Activated CD4-positive, alpha-beta T cell treated with anti-CD3 and anti-CD28 coated beads, Interleukin-2, Interleukin-4, amounts not matched to agents 100 ng/mL and 50 ng/mL, durations not matched to agents 16 hours and 8 hours (primary cell): ENCODE results near the gene ZNF592.

Source experiments
- DNase-seq: peaks from one replicate; pipeline ENCODE4 v3.0.0-alpha.2; 2020; ENCODE audit warnings: low spot score

The ZNF592 gene

DNA sequence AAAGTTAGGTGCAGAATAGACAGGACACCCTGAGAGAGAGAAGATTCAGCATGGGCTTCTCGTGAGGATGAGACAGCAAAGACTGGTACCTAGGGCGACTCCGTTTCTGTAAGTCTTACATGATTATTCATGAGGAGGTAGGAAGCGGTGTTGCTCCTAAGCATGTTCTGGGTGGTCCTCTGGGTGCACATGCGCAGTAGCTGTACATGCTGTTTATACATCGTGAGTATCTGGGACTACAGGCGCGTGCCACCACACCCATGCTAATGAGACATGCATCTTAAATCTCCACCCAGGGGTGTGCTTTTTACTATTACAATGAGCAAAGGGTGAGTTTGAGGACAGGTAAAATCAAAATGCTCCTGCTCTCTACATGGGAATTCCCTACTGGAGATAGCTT, 81.0 kb downstream of the ZNF592 start:
- DNase-seq, result no peak

DNA sequence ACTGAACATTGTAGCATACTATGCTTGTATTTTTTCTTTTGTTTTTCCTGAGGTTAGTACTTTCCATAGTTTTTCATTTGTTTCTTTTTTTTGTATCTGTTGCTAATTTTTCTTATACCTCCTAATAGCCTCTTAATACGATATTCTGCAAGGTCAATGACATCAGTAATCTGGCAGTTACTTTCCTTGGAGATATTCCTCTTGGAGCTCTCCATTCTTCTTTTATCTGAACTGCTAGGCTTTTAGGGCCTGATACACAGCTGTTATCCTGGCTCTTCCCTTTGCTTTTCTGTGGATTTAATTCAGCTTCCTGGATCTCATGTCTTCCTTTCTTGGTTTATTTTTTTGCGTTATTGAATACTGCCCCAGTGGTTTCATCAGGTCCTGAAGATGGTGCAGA, 81.6 kb downstream of the ZNF592 start:
- DNase-seq, result no peak

DNA sequence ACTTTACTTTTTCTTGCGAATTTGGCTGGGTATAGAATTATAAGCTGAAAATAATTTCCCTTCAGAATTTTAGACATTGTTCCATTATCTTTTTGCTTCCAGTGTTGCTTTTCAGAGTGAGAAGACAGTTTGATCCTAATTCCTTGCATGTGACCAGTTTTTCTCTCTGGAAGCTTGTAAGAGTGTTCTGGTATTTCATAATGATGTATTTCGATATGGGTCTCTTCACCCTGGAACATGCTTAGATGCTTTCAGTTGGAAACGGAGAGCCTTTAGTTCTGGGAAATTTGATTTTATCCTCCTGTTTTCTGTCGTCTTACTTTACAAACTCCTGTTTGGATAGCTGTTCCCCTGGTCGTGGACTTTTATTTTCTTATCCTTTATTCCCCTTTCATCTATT, 82.6 kb downstream of the ZNF592 start:
- no peak for DNase-seq

DNA sequence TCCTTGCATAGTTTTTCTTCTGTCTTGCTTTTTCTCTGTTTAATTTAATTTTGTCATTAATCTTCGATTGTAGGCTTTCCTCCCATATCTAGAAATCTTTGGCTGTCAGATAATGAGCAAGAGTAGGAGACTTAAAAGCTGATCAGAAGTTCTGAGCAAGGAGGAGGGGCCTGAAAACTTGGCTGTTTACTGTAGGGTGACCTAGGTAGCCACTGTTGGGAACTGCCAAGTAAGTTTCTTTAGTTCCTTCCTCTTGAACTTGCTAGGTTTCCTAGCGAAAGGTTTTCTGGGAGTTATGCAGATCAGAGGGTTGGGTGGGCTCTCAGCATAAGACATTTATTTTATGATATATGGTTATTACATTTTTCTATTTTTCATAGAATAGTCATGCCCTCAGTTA, 83.2 kb downstream of the ZNF592 start:
- no peak for DNase-seq

DNA sequence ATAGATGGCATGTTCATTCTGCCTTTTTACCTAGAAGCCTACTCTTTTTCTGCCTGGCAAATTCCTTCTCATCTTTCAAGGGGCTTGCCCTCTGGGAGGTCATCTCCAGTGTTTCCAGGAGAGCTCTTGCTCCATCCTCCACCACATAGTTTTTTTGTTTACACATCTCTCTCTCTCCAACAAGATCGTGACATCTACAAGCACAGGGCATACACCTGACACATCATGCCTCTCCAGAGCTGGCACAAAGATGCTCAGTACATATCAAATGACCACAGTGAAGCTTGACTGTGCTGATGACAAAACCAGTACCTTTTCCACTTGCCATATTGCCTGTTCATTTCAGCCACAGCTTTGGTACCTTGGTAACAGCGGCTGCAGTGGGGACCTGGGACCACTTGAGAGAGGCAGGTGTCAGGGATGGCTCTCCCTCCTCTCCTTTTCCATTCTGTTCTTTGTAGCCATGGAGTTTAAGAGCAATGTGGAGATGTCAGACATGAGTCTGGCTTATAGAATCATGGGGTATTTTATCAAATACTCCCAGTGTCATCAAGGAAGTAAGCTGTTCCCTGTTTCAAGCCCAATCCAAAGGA, 84.2 kb downstream of the ZNF592 start:
- DNase-seq, result no peak

DNA sequence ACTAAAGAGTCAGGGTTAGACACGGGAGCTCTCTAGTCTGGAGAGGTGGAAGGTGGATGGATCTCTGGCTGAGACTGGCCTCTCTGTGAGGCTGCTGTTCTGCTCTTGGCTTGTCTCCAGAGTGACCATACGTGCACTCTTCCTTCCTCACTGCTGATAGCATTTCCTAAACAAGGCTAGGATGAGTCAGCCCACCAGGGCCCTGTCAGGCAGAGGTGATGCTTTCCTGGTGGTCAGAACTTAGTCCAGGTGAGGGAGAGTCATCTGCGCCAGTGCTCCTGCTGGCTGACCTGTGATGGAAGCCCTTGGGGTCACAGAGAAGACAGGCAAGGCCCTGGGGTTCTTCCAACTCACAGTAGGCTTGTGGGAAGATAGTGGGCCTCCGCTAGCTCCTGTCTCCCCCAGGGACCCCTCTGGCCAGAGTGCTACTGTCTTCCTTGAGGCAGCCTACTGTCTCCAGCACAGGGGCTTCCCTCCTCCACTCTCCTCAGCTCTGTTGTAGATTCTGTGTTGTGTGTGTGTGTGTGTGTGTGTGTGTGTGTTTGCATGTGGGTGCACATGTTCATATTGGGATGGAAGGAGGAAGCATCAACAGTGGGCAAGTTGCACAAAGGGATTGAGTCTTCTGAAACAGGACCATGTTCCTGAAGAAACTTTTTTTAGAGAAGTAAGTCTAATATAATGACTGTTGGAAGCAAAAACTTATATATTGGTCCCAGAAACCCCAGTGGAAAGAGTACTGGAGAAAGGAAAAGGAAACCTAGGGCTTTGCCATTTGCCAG, 85.2 kb downstream of the ZNF592 start:
- no peak for DNase-seq

DNA sequence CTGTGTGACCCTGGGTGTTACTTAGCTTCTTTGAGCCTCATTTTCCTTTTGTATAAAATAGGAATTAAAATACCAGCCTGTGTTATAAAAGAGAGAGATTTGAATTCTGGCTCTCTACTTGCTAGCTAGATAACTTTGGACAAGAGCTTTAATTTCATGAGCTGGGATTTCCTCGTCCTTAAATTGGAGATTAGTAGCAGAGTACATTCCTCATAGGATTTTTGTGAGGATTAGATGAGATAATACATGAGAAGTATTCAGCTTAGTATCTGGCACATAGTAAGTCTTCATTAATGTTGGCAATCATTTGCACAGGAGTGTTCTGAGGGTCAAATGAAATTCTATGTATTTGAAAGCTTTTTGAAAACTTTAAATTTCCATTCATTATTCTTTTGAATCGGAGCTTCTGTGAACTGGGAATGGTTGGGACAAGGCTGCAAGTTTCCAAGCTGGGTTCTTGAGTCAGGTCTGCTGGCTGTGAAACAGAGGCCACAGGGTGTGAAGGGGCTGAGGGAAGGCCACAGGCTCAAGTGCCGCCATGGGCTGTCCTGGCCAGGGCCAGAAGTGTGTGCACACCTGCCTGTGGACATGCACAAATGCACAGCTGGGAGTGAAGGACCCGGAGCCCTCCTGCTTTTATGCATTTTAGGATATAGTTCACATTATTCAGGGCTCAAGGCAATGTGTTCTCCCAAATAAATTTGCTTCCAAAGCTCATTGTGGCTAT, 86.0 kb downstream of the ZNF592 start:
- no peak for DNase-seq

GRCh38 chr15:84834969-84835368, 86.6 kb downstream of the ZNF592 start:
- no peak for DNase-seq

DNA sequence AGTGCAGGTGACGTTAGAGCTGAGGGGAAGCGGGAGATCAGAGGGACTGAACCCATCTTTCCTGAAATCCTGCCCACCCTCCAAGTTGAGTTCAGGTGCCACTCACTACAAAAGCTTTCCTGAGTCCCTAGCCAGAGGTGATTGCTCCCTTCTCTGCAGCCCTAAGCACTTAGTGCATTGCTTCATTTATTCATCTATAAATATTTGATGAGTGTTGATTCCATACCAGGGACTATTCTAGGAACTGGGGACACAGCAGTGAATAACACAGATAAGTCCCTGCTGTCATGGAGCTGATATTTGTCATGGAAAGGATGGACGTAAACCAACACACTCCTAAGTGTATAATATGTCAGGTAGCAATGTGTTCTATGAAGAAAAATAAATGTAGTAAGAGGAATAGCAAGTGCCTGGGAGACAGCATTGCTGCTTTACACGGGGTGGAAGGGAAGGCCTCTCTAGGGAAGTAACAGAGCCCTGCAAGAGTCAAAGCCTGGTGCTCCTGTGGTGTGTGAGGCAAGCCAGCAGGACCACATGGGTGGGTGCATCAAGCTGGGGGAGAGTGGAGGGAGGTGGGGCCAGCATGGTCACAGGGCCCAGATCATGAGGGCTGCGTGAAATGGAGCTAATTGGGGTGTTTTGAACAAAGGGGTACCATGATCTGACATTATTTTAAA, 87.4 kb downstream of the ZNF592 start:
- no peak for DNase-seq

DNA sequence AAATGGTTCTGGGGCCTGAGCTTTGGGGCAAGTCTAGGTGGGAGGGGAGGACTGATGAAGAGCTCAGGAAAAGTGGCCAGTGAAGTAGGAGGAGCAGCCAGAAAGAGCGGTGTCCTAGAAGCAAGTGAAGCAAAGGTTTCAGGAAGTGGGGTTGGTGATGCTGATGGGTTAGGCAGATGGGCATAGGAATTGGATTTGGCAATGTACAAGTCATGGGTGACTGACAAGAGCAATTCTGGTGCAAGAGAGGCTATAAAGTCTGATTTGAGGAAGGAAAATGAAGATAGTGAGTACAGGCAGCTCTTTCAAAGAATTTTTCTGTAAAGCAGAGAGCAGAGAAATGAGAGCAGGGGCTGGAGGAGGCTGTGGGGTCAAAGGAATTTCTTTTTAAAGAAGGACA, 88.5 kb downstream of the ZNF592 start:
- no peak for DNase-seq

DNA sequence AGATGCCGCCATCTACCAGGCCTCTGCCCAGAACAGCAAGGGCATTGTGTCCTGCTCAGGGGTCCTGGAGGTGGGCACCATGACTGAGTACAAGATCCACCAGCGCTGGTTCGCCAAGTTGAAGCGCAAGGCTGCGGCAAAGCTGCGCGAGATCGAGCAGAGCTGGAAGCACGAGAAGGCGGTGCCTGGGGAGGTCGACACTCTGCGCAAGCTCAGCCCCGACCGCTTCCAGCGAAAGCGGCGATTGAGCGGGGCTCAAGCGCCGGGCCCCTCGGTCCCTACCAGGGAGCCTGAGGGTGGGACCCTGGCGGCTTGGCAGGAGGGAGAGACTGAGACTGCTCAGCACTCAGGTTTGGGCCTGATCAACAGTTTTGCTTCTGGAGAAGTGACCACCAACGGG, 91.3 kb downstream of the ZNF592 start:
- DNase-seq, result no peak

- DNase-seq, result no peak
Measured at GRCh38 chr15:84840255-84840654, 91.9 kb downstream of the ZNF592 start.

- DNase-seq, result no peak
Measured at GRCh38 chr15:84840741-84841429, 92.5 kb downstream of the ZNF592 start.

- no peak for DNase-seq
Measured at GRCh38 chr15:84842781-84843180, 94.4 kb downstream of the ZNF592 start.

- DNase-seq, result no peak
Measured at GRCh38 chr15:84844964-84845363, 96.6 kb downstream of the ZNF592 start.

DNA sequence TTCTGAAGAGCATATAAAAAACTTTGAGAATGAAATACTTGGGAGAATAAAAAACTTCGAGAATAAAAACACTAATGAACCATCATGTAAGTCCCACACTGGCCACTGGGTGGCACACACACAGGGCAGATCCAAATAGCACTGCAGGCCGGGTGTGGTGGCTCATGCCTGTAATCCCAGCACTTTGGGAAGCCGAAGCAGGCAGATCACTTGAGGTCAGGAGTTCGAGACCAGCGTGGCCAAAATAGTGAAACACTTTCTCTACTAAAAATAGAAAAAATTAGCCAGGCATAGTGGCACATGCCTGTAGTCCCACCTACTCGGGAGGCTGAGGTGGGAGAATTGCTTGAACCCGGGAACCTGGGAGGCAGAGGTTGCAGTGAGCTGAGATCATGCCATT, 97.2 kb downstream of the ZNF592 start:
- DNase-seq, result peak; percentile 42

GRCh38 chr15:84846269-84846668, 97.9 kb downstream of the ZNF592 start:
- DNase-seq, result no peak

DNA sequence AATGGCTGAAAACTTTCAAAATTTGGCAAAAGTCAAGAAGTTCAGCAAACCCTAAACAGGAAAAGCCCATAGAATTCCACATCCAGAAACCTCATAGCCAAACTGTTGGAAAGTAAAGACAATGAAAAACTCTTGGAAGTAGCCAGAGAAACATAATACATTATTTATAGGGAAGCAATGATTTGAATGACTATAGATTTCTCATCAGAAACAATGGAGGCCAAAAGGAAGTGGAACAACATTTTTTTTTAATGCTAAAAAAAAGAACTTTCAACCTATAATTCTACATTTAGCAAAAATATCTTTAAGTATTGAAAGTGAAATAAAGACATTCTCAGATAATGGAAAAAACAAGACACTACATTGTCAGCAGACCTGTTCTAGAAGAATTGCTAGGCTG, 99.0 kb downstream of the ZNF592 start:
- DNase-seq, result no peak

DNA sequence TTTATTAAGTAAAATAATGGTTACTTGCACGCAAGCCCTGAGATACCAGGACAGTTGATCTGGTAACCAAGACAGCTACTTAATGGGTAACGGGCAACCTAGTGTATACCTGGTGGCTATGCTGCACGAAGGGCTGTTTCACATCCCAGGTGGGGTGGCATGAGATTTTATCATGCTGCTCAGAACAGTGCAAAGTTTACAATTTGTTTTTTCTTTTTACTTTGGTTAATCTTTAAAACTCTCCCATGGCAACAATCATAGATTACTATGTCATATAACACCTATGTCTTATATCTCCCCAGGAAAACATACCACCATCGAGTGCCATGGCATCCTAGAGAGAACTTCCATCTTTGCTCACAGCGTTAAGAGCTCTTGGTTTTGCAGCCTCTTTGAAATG, 103.8 kb downstream of the ZNF592 start:
- DNase-seq, result no peak

DNA sequence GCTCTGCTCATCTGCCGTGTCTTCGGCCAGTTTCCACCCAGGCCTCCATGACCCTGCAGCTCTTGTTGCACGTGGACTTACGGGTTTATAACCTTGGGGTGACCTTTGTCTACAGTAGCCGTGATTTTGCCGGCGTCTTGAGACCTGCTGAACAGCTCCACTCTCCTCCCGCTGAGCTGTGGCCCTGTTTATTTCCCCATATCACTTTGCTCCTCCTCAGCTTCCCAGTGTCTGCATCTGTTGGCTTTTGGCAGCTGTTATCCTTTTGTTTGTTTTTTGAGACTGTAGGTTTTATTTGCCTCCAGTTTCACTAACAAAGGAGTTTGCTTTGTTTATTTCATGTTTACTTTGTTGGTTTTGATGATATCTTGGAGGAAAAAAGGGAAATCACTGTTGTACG, 106.7 kb downstream of the ZNF592 start:
- DNase-seq, result no peak

DNA sequence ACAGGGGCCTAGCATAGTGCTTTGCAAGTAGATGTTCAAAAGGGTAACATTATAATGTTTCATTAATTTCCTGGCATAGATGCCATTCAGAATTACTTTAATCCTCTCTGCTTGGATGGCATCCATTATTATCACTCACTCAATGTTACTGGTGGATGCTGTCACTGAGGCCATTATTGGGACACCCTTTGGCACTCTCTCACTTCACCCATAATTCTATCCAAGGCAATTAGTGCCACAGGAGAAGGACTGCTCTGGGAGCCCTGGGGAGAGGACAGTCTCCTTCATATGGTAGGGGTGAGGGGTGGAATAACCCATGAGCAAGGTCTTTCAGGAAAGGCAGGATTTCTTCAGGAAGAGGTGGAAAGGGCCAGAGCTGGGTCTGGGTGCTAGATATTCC, 107.4 kb downstream of the ZNF592 start:
- no peak for DNase-seq
